HG02938 (cell line): ENCODE data around the gene RBM46.
"Not testable (repeated sequence)": the region's sequence is repeated elsewhere in the genome, so short reads cannot be mapped to it uniquely, and the experiment has no call there.

ENCODE experiments used
- ATAC-seq: cut with Tn5 transposase; IDR thresholded peaks from one replicate; pipeline ENCODE4 v1.9.1; 2021; ENCODE audit warnings: mild to moderate bottlenecking, moderate library complexity; ENCODE audit not compliant: unreplicated experiment

Gene RBM46

GRCh38 chr4:154836030-154836429 is 55.0 kb downstream of the RBM46 start:
- ATAC-seq: no peak

- no peak for ATAC-seq
Measured at GRCh38 chr4:154836513-154836912, 55.4 kb downstream of the RBM46 start.

GRCh38 chr4:154838155-154838554 is 57.1 kb downstream of the RBM46 start:
- ATAC-seq: no peak

- ATAC-seq: no peak
Measured at GRCh38 chr4:154838694-154839093, 57.6 kb downstream of the RBM46 start.

- no peak for ATAC-seq
Measured at GRCh38 chr4:154854362-154854761, 73.3 kb downstream of the RBM46 start.

- no peak for ATAC-seq
Measured at GRCh38 chr4:154858166-154858565, 77.1 kb downstream of the RBM46 start.

- no peak for ATAC-seq
Measured at GRCh38 chr4:154868414-154869194, 87.5 kb downstream of the RBM46 start.

GRCh38 chr4:154869301-154869700 is 88.2 kb downstream of the RBM46 start:
- ATAC-seq: no peak

GRCh38 chr4:154872198-154872597 is 91.1 kb downstream of the RBM46 start:
- ATAC-seq: no peak

GRCh38 chr4:154874049-154874448 is 93.0 kb downstream of the RBM46 start:
- ATAC-seq: not testable (repeated sequence)

GRCh38 chr4:154877110-154877760 is 96.2 kb downstream of the RBM46 start:
- ATAC-seq: no peak
